Left renal cortex interstitium (tissue), 4 donors: ENCODE results near the gene ADSL. TPM values are rescaled to one million over a fixed set of nuclear protein-coding genes. Genes with fewer than 3 reads are reported as not detected.

Experiments used
- DNase-seq, 4 donors: peaks; one replicate each; pipeline ENCODE4 v3.0.0-alpha.2; 2013; ENCODE audit warnings: low read depth in 4 of 4, low spot score in 2 of 4, missing footprints in 1 of 4
- polyA plus RNA-seq, 4 donors: library from polyadenylated mRNA; unstranded; fragments of 120-200 nt; gene quantifications; one replicate each; pipeline ENCODE4 v1.2.1, GENCODE V29; 2013; ENCODE audit not compliant: insufficient read length in 4 of 4

ADSL gene
- polyA plus RNA-seq, 4 donors = 97.8 to 109 (median 101) TPM

DNA sequence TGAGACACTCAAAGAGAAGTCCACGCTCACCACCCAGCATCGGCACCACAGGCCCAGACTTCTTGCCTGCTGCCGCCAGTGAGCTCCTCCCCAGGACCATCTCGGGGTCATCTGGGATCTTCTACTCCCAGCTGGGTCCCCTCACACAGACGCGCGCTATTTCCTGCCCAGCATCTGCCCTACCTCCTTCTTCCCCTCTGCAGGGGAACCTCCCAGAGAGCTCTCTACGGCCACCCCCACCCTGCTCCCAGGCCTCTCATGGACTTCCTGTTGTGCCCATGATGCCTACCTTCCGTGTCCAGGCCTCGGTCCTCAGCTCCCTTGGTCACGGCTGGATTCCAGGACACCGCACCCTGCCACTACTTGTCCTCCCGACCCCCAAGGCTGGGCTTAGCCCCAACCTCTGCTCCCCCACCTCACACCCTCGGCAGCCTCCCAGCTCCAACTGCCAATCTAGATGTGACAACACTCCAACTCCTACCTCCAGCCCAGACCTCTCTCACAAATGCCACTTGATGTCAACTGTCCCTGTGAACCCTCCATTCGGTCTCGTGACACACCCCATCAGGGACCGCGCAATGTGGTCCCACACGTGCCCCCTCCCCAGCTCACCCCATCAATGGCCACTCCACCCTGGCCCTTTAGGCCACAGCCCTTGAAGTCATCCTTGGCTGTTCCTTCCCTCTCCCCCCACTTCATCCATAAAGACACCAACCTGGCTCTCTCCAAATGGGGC is 69.4 kb downstream of the ADSL start:
- peak in 1 of 4 donors; percentile 27 for DNase-seq

DNA sequence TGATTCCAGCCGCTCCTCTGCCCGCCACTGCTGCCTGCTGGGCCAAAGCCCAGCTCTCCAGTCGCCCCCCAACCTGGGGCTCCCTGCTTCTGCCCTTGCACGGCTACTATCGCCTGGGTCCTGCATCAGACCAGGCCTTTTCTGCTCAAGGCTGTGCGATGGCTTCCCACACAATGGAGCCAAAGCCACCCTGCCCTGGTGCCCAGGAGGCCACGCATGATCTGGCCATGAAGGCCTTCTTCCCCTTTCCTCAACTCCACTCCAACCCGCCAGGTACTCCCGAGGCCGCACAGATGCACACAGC is 69.9 kb downstream of the ADSL start:
- DNase-seq = no peak

DNA sequence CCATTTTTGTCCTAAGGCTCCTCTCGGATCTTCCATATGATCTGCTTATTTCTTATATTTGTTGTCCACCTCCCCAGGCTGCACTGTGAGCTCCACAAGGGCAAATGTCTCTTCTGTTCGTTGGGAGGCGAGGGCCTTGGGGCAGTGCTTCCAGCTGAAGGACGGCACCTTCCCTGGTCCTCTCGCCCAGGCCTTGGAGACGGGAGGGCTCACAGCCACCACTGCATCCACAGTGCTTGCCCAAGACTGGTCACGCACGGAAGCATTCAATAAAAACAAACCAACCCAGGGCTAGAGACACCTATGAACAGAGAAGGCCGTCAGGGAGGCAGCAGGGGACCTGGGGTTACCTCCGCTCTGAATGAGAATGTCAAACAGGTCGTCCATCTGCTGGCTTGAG is 70.3 kb downstream of the ADSL start:
- no peak for DNase-seq

DNA sequence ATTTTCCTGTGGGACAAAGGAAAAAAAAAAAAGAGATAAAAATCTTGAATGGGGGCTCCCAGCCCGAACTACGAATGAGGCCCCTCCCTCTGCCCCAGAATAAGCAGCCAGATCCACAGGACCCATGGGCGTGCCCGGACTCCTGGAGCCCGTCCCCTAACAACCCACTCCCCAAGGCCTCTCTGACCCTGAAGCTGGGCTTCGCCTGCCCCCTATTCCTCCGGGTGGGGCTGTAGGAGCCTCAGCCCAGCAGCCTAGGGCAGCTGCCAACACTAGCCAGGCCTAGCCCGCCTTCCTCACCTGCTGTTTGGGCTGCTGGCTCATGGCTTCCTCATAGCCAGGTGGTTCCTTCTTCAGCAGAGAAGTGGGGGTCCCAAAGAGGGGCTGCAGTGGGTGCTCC is 70.7 kb downstream of the ADSL start:
- DNase-seq = no peak

DNA sequence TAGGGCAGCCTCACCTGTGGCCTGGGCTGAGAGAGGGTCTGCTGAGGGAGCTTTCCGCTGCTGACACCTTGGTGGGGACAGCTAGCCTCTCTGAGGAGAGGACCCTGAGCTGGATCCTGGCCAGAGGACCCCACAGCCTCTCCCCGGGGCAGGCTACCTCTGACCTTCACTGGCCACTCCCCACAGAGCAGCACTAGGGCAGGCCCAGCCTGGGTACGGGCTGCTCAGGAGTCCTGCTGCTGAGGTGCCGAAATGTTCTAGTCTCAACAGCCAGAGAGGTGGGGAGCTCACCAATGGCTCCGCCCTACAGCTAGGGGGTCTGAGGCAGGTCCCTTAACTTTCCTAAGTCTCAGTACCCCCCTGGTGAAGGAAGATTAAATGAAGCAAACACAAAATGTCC is 71.6 kb downstream of the ADSL start:
- DNase-seq = no peak

DNA sequence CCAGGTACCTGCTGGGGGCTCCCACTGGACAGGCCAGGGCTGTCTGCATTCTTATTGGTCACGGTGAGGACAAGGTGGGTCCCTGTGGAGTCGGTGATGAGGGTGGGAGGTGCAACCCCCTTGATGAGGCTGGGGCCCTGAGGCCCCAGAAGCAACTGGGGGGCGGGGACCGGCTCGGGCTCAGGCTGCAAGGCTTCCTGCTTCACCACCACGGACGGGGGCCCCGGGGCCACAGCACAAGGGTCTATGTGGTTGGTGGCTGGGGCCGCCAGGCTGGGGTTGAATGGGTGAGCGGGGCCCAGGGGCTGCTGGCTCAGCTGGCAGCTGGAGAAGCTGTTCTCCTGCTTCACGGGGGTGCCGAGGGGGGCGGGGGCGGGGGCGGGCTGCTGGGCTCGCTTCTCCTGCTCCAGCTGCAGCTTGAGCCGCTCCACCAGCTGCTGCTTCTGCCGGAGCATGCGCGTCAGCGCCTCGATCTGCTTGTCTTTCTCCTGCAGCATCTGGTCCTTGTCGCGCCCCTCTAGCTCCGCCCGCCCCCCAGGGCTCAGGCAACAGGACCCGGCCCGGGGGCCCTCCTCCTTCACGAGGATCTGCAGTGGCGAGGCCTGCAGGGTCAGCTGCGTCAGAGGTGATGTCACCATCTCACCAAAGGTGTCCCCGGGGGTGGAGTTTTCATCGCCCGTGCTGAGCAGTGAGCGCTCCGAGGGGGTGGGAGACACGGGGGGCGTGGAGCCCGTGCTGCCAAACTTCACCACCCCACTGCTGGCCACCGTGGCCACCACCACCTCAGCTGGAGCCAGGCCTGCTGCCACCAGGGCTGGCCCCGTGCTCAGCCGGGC is 72.3 kb downstream of the ADSL start:
- peak in 1 of 4 donors; percentile 46 for DNase-seq

DNA sequence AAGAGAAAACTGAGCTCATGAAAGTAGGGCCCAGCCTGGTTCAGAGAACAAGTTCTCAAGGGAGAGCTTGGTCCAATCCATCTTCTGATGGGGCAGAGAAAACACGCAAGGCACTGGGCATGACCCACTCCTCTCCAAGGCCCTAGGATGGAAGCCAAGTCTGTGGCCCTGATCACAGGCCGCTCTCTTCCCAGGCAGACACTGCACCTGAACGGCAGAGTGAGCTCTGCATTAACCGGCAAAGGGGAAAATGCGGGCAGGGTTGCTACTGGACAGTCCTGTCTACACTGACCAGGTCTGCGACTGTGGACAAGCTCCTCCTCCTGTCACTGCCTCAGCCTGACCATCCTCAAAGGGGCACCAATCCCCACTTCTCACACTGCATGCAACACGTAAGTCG is 73.4 kb downstream of the ADSL start:
- DNase-seq = no peak

DNA sequence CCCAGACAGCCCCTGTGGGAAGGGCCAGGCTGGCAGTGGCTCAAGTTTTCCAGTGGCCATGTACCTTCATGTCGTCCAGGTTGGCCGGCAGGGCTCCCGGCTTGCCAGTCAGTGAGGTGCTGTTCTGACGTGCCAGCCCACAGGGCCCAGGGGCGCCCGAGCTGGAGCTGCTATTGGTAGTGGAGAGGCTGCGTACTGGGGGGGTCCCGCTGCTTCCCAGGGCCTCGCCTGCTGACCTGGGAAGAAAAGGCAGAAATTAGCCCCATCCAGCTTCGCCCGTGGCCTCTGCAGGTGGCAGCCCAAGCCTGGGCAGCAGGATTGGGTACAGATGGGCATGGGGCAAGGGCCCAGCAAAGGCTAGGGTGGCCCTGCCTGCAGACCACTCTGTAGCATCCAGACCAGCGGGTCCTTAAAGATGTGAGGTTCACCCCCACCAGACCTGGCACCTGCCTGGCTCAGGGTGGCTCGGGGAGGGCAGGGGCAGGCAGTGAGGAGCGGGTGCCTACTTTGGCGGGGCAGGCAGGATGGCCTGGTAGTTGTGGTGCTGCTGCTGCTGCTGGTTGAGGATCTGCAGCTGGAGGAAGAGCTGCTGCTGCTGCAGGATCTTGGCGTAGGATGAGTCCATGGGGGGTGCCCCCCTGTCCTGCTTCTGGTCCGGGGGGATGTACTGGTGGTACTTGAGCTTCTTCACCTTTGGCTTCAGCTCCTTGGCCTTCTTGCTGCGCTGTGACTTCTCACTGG is 74.2 kb downstream of the ADSL start:
- no peak for DNase-seq

DNA sequence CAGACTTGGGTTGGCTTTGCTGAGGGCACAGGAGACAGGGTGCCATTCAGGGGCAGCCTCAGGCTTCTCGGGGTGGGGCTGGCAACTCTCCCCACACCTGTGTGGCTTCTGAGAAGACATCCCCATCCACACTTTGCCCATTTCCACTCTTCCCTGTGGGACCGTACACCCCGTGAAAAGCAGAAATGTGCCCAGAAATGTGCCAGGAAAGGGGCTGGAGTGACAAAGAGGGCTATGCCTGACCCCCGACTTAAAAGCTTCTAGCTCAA is 74.7 kb downstream of the ADSL start:
- no peak for DNase-seq

DNA sequence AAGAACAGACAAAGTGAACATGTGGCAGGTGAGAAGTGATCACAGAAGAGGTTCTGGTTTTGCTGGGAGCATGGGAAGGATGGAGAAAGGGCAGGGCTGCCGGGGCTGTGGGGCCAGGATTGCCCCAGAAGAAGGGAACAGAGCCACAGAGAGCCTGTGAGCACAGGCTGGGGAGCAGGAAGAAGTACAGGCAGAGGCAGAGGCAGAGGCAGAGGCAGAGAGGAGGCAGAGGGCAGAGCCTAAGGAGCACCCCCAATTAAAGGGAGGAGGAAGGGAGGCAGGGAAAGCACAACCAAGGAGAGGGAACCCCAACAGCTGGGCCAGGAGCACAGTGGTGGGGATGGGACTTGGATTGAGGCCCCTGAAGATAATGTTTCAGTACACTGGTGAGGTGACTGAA is 75.6 kb downstream of the ADSL start:
- no peak for DNase-seq

DNA sequence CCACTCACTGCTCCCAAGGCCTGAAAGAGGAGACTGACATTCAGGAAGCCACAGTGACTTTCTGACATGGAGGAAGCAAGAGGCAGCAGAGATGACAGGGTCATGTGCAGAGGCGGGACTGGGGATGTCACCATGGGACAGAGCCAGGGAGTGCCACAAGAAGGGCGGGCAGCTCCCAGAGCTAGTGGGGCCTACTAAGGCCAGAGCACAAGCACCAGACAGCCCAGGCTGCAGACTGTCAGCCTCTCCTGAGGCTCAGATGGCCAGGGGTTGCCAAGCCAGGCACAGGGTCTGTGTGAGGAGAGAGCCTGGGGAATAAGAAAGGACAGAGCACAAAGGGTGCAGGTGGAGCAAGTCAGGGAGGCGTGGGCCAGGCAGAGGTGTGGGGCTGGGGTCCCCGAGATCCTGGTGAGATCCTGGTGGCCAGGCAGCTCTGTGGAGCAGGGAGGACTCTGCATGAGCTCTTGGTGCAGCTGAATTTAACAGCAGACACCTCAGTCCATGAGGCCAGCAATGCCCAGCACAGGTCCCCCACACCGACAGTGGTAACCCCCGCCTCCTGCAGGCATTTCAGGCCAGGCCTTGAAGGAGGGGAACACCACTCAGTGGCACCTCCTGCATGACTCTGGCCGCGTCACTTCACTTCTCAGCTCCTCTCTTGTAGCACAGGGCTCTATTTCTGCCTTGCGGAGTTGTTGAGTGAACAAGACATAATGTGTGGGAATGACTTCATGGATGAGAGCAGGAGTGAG is 76.4 kb downstream of the ADSL start:
- DNase-seq = no peak

DNA sequence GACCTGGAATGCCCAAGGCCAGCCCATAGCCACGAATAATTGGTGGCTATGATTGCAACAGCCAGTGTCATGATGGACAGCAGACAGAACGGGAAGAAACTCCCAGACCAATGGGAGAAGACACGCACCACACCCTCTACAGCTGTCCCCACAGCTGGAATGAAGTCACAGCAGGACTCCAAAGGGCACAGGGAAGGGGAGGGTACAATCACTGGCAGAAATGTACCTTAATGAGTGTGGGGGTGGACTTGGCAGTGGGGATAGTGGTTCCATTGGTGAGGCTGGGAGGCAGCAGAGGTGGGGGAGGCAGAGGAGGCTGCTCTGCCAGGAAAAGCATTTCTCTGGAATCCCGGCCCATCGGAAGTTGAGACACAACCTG is 77.0 kb downstream of the ADSL start:
- DNase-seq = no peak

DNA sequence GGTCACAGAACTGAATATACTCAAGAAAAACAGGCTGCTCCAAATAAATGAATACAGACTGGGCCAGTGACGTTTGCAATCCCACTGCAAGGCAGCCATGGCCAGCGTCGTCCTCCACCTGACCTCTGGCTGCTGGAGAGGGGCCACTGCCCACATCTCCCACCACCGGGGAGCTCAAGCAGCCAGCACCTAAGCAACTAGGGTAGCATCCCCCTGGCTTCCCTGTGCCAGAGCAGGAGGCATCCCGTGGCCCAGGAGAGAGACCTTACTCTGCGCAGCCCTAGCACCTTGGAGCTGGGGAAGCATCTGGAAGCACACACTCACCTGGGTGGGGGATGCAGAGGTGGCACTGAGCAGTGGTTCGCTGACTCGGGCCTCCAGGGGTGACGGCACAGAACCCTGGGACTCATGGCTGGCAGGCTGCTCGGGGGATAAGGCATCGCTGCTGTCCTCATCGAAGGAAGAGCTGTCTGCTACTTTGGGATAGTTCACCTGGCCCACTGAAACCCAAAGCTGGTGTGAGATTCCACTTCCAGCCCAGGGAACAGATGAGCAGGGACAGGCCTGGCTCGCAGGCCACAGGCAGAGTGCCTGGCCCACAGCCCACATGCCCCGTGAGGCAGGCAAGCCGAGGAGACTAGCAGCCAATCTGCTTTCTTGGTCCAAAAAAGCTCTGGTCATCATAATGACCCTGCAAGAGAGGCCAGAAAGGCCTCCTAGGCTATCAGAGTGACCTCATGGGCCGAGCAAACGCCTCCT is 77.8 kb downstream of the ADSL start:
- no peak for DNase-seq

DNA sequence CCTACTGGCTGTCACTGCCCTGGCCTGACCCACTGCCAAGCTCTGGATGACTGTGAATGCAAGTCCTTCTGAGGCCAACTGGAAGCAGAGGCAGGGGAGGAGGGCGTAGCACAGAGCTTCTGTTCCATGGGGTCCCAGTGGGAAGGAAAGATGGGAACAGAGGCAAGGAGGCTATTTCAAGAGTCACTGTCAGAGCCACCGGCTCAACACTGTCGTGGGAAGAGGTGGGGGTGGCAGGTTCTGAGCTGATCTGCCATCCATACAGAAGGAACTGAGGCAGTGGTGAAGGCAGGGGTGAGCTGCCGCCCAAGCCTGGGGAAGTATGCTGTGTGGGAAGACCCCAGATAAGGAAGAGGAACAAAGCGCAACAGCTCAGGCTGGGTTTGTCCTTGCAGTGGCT is 78.8 kb downstream of the ADSL start:
- no peak for DNase-seq

DNA sequence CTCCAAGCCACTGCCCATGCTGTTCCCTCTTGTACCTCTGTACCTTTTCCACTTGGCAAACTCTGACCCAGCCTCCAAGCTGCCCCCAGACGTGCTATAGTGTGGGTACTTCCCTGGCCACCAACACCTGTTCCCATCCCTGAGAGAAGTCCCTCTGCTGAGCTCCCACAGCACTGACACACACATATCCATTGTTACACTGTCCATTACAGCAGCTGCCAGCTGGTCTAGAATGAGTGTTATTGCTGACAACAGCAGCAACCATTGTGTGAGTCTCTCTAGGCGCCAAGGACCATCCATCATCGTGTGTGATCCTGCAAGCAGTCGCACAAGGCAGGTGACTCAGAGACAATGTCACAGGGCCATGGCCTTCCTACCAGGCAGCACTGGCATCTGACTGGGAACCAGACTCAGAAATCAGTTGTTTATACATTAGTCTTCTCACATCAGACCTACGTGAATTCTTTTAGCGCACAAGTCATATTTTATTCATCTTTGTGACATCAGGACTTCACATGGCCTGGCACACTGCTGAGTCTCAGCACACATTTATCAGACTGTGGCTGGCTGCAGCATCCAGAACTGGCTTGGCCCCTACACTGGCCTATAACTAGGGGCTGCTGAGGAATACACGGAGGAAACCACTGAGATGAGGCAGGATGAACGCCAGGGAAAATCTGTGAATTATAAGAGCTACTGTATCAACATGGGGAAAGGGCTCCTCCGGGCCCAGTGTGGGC is 80.5 kb downstream of the ADSL start:
- no peak for DNase-seq

DNA sequence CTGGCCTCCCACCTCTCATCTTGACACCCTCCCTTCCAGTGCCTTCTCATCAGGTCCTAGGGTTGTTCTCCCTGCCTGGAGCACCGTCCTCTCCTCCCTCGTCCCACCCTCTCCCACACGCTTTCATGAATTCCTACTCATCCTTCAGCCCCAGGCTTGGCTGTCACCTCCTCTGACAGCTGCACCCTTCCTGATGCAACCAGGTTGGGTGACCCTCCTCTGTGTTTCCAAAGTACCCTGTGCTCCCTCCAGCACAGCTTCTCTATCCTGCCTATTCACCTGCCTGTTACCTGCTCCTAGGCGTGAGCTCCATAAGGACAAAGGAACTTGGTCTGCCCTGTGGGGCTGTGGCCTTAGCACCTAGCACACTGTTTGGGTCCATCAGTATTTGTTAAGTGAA is 82.5 kb downstream of the ADSL start:
- DNase-seq = no peak

DNA sequence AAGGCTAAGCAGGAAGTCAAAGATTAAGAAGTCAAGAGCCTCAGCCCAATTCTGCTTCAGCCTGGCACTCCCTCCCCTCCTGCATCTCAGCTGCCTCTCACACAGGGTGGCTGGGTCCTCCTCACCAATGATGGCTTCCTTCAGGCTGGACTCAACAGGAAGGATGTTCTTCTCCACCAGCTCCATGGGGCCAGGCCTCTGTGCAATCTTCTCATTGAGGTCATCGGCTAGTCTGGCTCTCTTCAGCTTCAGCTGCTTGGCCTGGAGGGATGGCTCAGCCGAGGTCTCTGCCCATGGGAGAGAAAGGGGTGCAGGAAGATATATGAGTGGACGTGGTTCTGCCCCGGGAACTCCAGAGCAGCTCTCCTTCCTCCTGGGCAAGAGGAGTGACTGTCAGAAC is 83.2 kb downstream of the ADSL start:
- DNase-seq = no peak

DNA sequence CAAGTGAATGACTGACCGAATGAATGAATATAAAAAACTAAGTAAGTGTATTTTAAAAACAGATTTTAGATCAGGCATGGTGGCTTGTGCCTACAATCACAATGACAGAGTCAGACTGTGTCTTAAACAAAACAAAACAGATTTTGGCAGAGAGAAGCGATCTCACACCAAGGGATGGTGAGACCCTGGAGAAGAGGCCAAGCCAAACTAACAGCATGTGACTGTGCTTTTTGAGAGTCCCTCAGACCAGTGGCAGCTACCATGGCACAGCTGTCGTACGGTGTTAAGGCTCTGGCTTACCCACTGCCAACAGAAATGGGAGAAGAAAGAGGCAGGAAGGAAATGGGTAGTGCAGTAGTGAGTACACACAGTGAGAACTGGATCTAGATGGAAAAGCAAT is 84.7 kb downstream of the ADSL start:
- no peak for DNase-seq

DNA sequence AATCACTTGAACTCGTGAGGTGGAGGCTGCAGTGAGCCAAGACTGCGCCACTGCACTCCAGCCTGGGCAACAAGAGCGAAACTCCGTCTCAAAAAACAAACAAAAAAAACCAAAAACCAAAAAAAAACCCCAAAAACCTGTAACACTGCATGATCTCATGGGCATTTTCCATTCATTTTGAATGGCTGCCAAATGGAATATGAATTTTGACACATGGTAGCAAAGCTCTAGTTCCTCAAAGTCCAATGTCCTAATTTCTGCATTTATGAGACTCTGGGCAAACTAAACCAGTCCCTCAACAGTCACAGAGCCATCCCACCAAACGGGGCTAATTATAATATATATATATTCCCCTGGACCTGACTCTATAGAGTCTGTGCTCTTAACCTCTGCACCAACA is 85.9 kb downstream of the ADSL start:
- DNase-seq = no peak

DNA sequence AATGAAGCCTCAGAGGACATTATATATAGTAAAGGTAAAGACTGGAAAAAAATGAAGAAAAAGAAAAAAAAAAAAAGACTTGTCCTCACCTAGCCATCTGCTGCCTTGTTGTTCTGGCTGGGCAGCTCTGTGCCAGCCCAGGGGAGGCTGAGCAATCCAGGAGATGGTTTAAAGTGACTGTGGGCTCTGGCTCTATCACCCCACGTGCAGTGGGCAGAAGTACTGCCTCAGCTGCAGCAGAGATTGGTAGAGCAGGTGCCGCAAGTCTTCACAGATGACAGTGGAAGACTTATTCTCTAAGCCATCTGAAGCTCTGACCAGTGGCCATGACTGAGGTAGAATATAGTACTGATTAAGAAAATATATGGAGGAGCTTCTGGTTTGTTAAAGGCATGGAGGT is 86.3 kb downstream of the ADSL start:
- DNase-seq = no peak
